ENCODE measurements around the gene EML4. TPM values are rescaled to one million over a fixed set of nuclear protein-coding genes. Genes with fewer than 3 reads are reported as not detected.

The EML4 gene
- total RNA-seq, 3 donors from 2014 or later (not counting 1 experiment from before 2014, with no cell fraction given), result 88.4 to 136 (median 91.5) TPM

GRCh38 chr2:42304059-42304713 is 135.0 kb downstream of the EML4 start:
- no peaks in the 10 kb centered on the region for H3K27me3 Mint-ChIP-seq (ENCODE audit: low read depth in 2 of 2)
- H3K9me3 ChIP-seq (ENCODE audit: control insufficient read depth, insufficient read depth, low read length), result no peaks in the 10 kb centered on the region

DNA sequence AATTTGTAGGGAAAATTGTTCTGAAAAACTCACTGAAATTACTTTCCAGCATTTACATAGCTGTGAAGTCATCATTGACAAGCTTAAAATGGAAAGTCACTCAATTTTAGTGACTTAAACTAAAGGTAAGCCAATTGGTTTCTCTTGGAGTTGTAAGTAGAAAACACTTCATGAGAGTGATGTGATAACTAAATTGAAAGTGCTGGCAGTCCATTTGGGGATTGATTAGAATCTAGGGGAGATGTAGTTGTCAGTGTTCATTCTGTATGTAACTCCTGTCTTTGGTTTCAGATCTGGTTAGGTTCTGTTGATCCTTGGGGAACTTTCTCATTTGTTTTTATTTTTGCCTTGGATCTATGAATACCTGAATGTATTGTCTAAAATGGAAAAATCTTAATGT is 138.0 kb downstream of the EML4 start:
- Mint-ChIP-seq H3K4me1 (peaks cover 0 to 5% of the 10 kb centered on the region in 2 donors), H3K9me3 (no peaks in the 10 kb centered on the region), H3K27me3 (ENCODE audit: low read depth in 2 of 2) (no peaks in the 10 kb centered on the region), H3K27ac (no peak overlapping the region), H3K4me3 (no peak overlapping the region), H3K36me3 (peaks cover 15% of the 10 kb centered on the region)
- intact Hi-C loops (cut with micrococcal nuclease), result no loop called here
- no peak overlapping the region for H3K4me3 ChIP-seq (ENCODE audit: low read length)
- no peaks in the 10 kb centered on the region for H3K27me3 ChIP-seq (ENCODE audit: control insufficient read depth, insufficient read depth, low read length)
- H3K36me3 ChIP-seq (ENCODE audit: control insufficient read depth, insufficient read depth, low read length), result peaks cover 39% of the 10 kb centered on the region
- TF ChIP-seq, protein P1, sequence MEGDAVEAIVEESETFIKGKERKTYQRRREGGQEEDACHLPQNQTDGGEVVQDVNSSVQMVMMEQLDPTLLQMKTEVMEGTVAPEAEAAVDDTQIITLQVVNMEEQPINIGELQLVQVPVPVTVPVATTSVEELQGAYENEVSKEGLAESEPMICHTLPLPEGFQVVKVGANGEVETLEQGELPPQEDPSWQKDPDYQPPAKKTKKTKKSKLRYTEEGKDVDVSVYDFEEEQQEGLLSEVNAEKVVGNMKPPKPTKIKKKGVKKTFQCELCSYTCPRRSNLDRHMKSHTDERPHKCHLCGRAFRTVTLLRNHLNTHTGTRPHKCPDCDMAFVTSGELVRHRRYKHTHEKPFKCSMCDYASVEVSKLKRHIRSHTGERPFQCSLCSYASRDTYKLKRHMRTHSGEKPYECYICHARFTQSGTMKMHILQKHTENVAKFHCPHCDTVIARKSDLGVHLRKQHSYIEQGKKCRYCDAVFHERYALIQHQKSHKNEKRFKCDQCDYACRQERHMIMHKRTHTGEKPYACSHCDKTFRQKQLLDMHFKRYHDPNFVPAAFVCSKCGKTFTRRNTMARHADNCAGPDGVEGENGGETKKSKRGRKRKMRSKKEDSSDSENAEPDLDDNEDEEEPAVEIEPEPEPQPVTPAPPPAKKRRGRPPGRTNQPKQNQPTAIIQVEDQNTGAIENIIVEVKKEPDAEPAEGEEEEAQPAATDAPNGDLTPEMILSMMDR (IDR thresholded peaks at IDR 0.05), result no peak
- DNase-seq (no peak), ATAC-seq (no peak)
- H3K4me1 ChIP-seq (ENCODE audit: control insufficient read depth, insufficient read depth, low read length), result no peaks in the 10 kb centered on the region
- no peaks in the 10 kb centered on the region for H3K9me3 ChIP-seq (ENCODE audit: control insufficient read depth, insufficient read depth, low read length)
- H3K27ac ChIP-seq (ENCODE audit: low read length), result no peak overlapping the region

More at GRCh38 chr2:42304059-42304713, 135.0 kb downstream of the EML4 start:
- Histone ChIP-seq H3K36me3 (ENCODE audit: control insufficient read depth, insufficient read depth, low read length) (peaks cover 51% of the 10 kb centered on the region), H3K4me1 (ENCODE audit: control insufficient read depth, insufficient read depth, low read length) (peaks cover 6% of the 10 kb centered on the region), H3K4me3 (ENCODE audit: low read length) (no peak overlapping the region), H3K27me3 (ENCODE audit: control insufficient read depth, insufficient read depth, low read length) (no peaks in the 10 kb centered on the region), H3K27ac (ENCODE audit: low read length) (no peak overlapping the region)
- H3K36me3 Mint-ChIP-seq, result peaks cover 15% of the 10 kb centered on the region
- DNase-seq (no peak), ATAC-seq (no peak)
- TF ChIP-seq, protein P1 (IDR thresholded peaks at IDR 0.05), result no peak
- H3K4me3 Mint-ChIP-seq, result no peak overlapping the region
- 100% methylated on average over 2 of the region's 2 CpGs for WGBS (ENCODE audit: insufficient coverage)
- H3K4me1 Mint-ChIP-seq, result peaks cover 6 to 13% of the 10 kb centered on the region in 2 donors
- intact Hi-C loops (cut with micrococcal nuclease), result no loop called here
- no peaks in the 10 kb centered on the region for H3K9me3 Mint-ChIP-seq
- H3K27ac Mint-ChIP-seq, result no peak overlapping the region

GRCh38 chr2:42309366-42309765 is 140.2 kb downstream of the EML4 start:
- peaks cover 22% of the 10 kb centered on the region for H3K36me3 ChIP-seq (ENCODE audit: control insufficient read depth, insufficient read depth, low read length)
- H3K27me3 Mint-ChIP-seq (ENCODE audit: low read depth in 2 of 2), result no peaks in the 10 kb centered on the region
- WGBS (ENCODE audit: insufficient coverage), result no CpG with 5 or more reads among the region's 2 CpGs
- intact Hi-C loops (cut with micrococcal nuclease), result no loop called here
- H3K4me3 ChIP-seq (ENCODE audit: low read length), result no peak overlapping the region
- no peaks in the 10 kb centered on the region for H3K27me3 ChIP-seq (ENCODE audit: control insufficient read depth, insufficient read depth, low read length)
- TF ChIP-seq, protein P1 (IDR thresholded peaks at IDR 0.05), result no peak
- H3K27ac ChIP-seq (ENCODE audit: low read length), result no peak overlapping the region
- no peak for DNase-seq
- H3K36me3 Mint-ChIP-seq, result peaks cover 2% of the 10 kb centered on the region
- H3K4me1 ChIP-seq (ENCODE audit: control insufficient read depth, insufficient read depth, low read length), result no peaks in the 10 kb centered on the region
- no peak overlapping the region for H3K4me3 Mint-ChIP-seq
- ATAC-seq, result no peak
- H3K27ac Mint-ChIP-seq, result no peak overlapping the region
- H3K9me3 ChIP-seq (ENCODE audit: control insufficient read depth, insufficient read depth, low read length), result no peaks in the 10 kb centered on the region
- H3K4me1 Mint-ChIP-seq, result peaks cover 0 to 5% of the 10 kb centered on the region in 2 donors
- H3K9me3 Mint-ChIP-seq, result no peaks in the 10 kb centered on the region

GRCh38 chr2:42310007-42310515 is 140.9 kb downstream of the EML4 start:
- no peaks in the 10 kb centered on the region for H3K27me3 Mint-ChIP-seq (ENCODE audit: low read depth in 2 of 2)
- no peak overlapping the region for H3K27ac ChIP-seq (ENCODE audit: low read length)
- H3K36me3 ChIP-seq (ENCODE audit: control insufficient read depth, insufficient read depth, low read length), result peaks cover 17% of the 10 kb centered on the region
- H3K4me1 Mint-ChIP-seq, result peaks cover 0 to 5% of the 10 kb centered on the region in 2 donors
- no peak overlapping the region for H3K4me3 Mint-ChIP-seq
- H3K27ac Mint-ChIP-seq, result no peak overlapping the region
- no peaks in the 10 kb centered on the region for H3K9me3 Mint-ChIP-seq
- DNase-seq (no peak), ATAC-seq (no peak)
- no peaks in the 10 kb centered on the region for H3K9me3 ChIP-seq (ENCODE audit: control insufficient read depth, insufficient read depth, low read length)
- intact Hi-C loops (cut with micrococcal nuclease), result no loop called here
- TF ChIP-seq, protein P1 (IDR thresholded peaks at IDR 0.05), result no peak
- no peaks in the 10 kb centered on the region for H3K27me3 ChIP-seq (ENCODE audit: control insufficient read depth, insufficient read depth, low read length)
- no peak overlapping the region for H3K4me3 ChIP-seq (ENCODE audit: low read length)
- no peaks in the 10 kb centered on the region for H3K4me1 ChIP-seq (ENCODE audit: control insufficient read depth, insufficient read depth, low read length)
- 93% methylated on average over 1 of the region's 1 CpG for WGBS (ENCODE audit: insufficient coverage)
- no peaks in the 10 kb centered on the region for H3K36me3 Mint-ChIP-seq

Measured in natural killer cell (primary cell).